ENCODE data around the gene LMNTD1.

Gene LMNTD1

GRCh38 chr12:25552681-25553080 is 402 bp downstream of the LMNTD1 start:
- no peak for DNase-seq (ENCODE audit: low read depth in 2 of 2)

GRCh38 chr12:25550186-25550585 is 2.9 kb downstream of the LMNTD1 start:
- DNase-seq (ENCODE audit: low read depth in 2 of 2): no peak

- DNase-seq (ENCODE audit: low read depth in 2 of 2): no peak
Observed at GRCh38 chr12:25549120-25549519, 4.0 kb downstream of the LMNTD1 start.

- DNase-seq (ENCODE audit: low read depth in 2 of 2): no peak
Observed at GRCh38 chr12:25546318-25546717, 6.8 kb downstream of the LMNTD1 start.

- no peak for DNase-seq (ENCODE audit: low read depth in 2 of 2)
Observed at GRCh38 chr12:25533150-25533549, 19.9 kb downstream of the LMNTD1 start.

GRCh38 chr12:25531502-25532052 is 21.5 kb downstream of the LMNTD1 start:
- no peak for DNase-seq (ENCODE audit: low read depth in 2 of 2)

GRCh38 chr12:25529738-25530137 is 23.3 kb downstream of the LMNTD1 start:
- DNase-seq (ENCODE audit: low read depth in 2 of 2): no peak

- no peak for DNase-seq (ENCODE audit: low read depth in 2 of 2)
Observed at GRCh38 chr12:25526778-25527177, 26.3 kb downstream of the LMNTD1 start.

GRCh38 chr12:25524366-25524765 is 28.7 kb downstream of the LMNTD1 start:
- DNase-seq (ENCODE audit: low read depth in 2 of 2): no peak

- DNase-seq (ENCODE audit: low read depth in 2 of 2): no peak
Observed at GRCh38 chr12:25521625-25522256, 31.3 kb downstream of the LMNTD1 start.

- DNase-seq (ENCODE audit: low read depth in 2 of 2): no peak
Observed at GRCh38 chr12:25518512-25518911, 34.6 kb downstream of the LMNTD1 start.

- DNase-seq (ENCODE audit: low read depth in 2 of 2): no peak
Observed at GRCh38 chr12:25504744-25505143, 48.3 kb downstream of the LMNTD1 start.

GRCh38 chr12:25503666-25504065 is 49.4 kb downstream of the LMNTD1 start:
- DNase-seq (ENCODE audit: low read depth in 2 of 2): no peak

- no peak for DNase-seq (ENCODE audit: low read depth in 2 of 2)
Observed at GRCh38 chr12:25502596-25502995, 50.5 kb downstream of the LMNTD1 start.

GRCh38 chr12:25502118-25502517 is 51.0 kb downstream of the LMNTD1 start:
- DNase-seq (ENCODE audit: low read depth in 2 of 2): no peak

GRCh38 chr12:25501549-25501948 is 51.5 kb downstream of the LMNTD1 start:
- no peak for DNase-seq (ENCODE audit: low read depth in 2 of 2)

- DNase-seq (ENCODE audit: low read depth in 2 of 2): no peak
Observed at GRCh38 chr12:25500651-25501050, 52.4 kb downstream of the LMNTD1 start.

GRCh38 chr12:25497021-25497420 is 56.1 kb downstream of the LMNTD1 start:
- no peak for DNase-seq (ENCODE audit: low read depth in 2 of 2)

- DNase-seq (ENCODE audit: low read depth in 2 of 2): no peak
Observed at GRCh38 chr12:25496098-25496587, 56.9 kb downstream of the LMNTD1 start.

GRCh38 chr12:25495331-25496097 is 57.6 kb downstream of the LMNTD1 start:
- no peak for DNase-seq (ENCODE audit: low read depth in 2 of 2)

GRCh38 chr12:25494926-25495325 is 58.2 kb downstream of the LMNTD1 start:
- DNase-seq (ENCODE audit: low read depth in 2 of 2): no peak

GRCh38 chr12:25493682-25494081 is 59.4 kb downstream of the LMNTD1 start:
- no peak for DNase-seq (ENCODE audit: low read depth in 2 of 2)
